Measurements from ENCODE around the gene HHIPL1.

HHIPL1 gene

GRCh38 chr14:99728981-99729451, 84.1 kb downstream of the HHIPL1 start:
- Histone ChIP-seq H3K9ac (ENCODE audit: low read length) (no peak overlapping the region), H3K4me3 (ENCODE audit: low read depth, low read length) (no peak overlapping the region), H3K79me1 (ENCODE audit: low read length) (peaks cover 3% of the 10 kb centered on the region), H3K23ac (ENCODE audit: low read length) (no peak overlapping the region), H3K79me2 (ENCODE audit: control insufficient read depth, insufficient read depth, low read length, poor library complexity) (peaks cover 2% of the 10 kb centered on the region), H3K4me1 (ENCODE audit: control insufficient read depth in 1 of 2, insufficient read depth in 2 of 2, low read length in 2 of 2) (peaks cover 7% of the 10 kb centered on the region in 2 experiments), H2AFZ (ENCODE audit: insufficient read depth, low read length, poor library complexity) (no peak overlapping the region), H4K12ac (ENCODE audit: low read depth, low read length) (no peak overlapping the region), H3K14ac (ENCODE audit: low read length) (no peak overlapping the region), H4K8ac (ENCODE audit: low read depth, low read length) (no peak overlapping the region), H3K9me3 (ENCODE audit: insufficient read depth, low read depth, low read length) (peaks cover 3% of the 10 kb centered on the region), H2BK5ac (ENCODE audit: low read depth, low read length, poor library complexity) (no peak overlapping the region), H3K4me2 (ENCODE audit: low read length) (no peak overlapping the region), H2BK12ac (ENCODE audit: low read length) (no peak overlapping the region), H2AK5ac (ENCODE audit: low read length) (no peak overlapping the region), H4K91ac (ENCODE audit: low read depth, low read length) (no peak overlapping the region), H3K4ac (ENCODE audit: low read depth, low read length) (no peak overlapping the region), H3K36me3 (ENCODE audit: control insufficient read depth in 1 of 2, insufficient read depth in 2 of 2, low read length in 2 of 2) (no peaks in the 10 kb centered on the region), H3K27me3 (ENCODE audit: insufficient read depth, low read length) (no peaks in the 10 kb centered on the region), H3K27ac (ENCODE audit: low read depth, low read length) (no peak overlapping the region), H3K18ac (ENCODE audit: low read length) (no peak overlapping the region), H2BK120ac (ENCODE audit: insufficient read depth, low read length, poor library complexity) (no peak overlapping the region)
- no peak for DNase-seq
- no CpG with 5 or more reads among the region's 4 CpGs for WGBS (ENCODE audit: extremely low coverage, insufficient coverage, insufficient read length)
